RKO (cell line): ENCODE results near the gene ZNF423.

Experiments used
- DNase-seq: peaks from one replicate; pipeline ENCODE4 v3.0.0-alpha.2; 2016; ENCODE audit warnings: low spot score

The ZNF423 gene

GRCh38 chr16:49824593-49824992 lies 31.3 kb downstream of the ZNF423 start:
- DNase-seq = no peak

- DNase-seq = no peak
Measured at GRCh38 chr16:49822649-49823370, 33.1 kb downstream of the ZNF423 start.

- no peak for DNase-seq
Measured at GRCh38 chr16:49821614-49822282, 34.2 kb downstream of the ZNF423 start.

GRCh38 chr16:49821156-49821555 lies 34.8 kb downstream of the ZNF423 start:
- DNase-seq = no peak

- DNase-seq = no peak
Measured at GRCh38 chr16:49817754-49818507, 38.0 kb downstream of the ZNF423 start.

- DNase-seq = no peak
Measured at GRCh38 chr16:49816875-49817274, 39.0 kb downstream of the ZNF423 start.

GRCh38 chr16:49811644-49812334 lies 44.1 kb downstream of the ZNF423 start:
- DNase-seq = no peak

- DNase-seq = no peak
Measured at GRCh38 chr16:49810831-49811230, 45.1 kb downstream of the ZNF423 start.

- no peak for DNase-seq
Measured at GRCh38 chr16:49809561-49809960, 46.4 kb downstream of the ZNF423 start.

- no peak for DNase-seq
Measured at GRCh38 chr16:49809062-49809461, 46.9 kb downstream of the ZNF423 start.

GRCh38 chr16:49806446-49806845 lies 49.5 kb downstream of the ZNF423 start:
- DNase-seq = no peak

- no peak for DNase-seq
Measured at GRCh38 chr16:49801290-49801689, 54.6 kb downstream of the ZNF423 start.

GRCh38 chr16:49800876-49801275 lies 55.0 kb downstream of the ZNF423 start:
- no peak for DNase-seq

- DNase-seq = no peak
Measured at GRCh38 chr16:49800441-49800840, 55.5 kb downstream of the ZNF423 start.

GRCh38 chr16:49799172-49799571 lies 56.7 kb downstream of the ZNF423 start:
- DNase-seq = no peak

- DNase-seq = no peak
Measured at GRCh38 chr16:49795513-49795912, 60.4 kb downstream of the ZNF423 start.

GRCh38 chr16:49793244-49793643 lies 62.7 kb downstream of the ZNF423 start:
- no peak for DNase-seq

- no peak for DNase-seq
Measured at GRCh38 chr16:49789616-49790015, 66.3 kb downstream of the ZNF423 start.

GRCh38 chr16:49788986-49789385 lies 66.9 kb downstream of the ZNF423 start:
- DNase-seq = no peak

- no peak for DNase-seq
Measured at GRCh38 chr16:49788572-49788971, 67.3 kb downstream of the ZNF423 start.

GRCh38 chr16:49786926-49787557 lies 68.9 kb downstream of the ZNF423 start:
- DNase-seq = no peak

GRCh38 chr16:49785970-49786369 lies 69.9 kb downstream of the ZNF423 start:
- DNase-seq = no peak
